ENCODE measurements around the gene CAMK2D. TPM values are rescaled to one million over a fixed set of nuclear protein-coding genes. Genes with fewer than 3 reads are reported as not detected.
"Not testable (repeated sequence)": the region's sequence is repeated elsewhere in the genome, so short reads cannot be mapped to it uniquely, and the experiment has no call there.

Gene CAMK2D
- 22.2 and 23.3 TPM in 2 replicates for total RNA-seq (2014; rRNA removed; shearing (Covaris generic))

- DNase-seq (ENCODE audit: low read depth), result peak; percentile 82
Observed at GRCh38 chr4:113761620-113762185, at the start of gene CAMK2D. Gene CAMK2D, minus strand, starts transcription at chr4:113761738. Its CDS starts 670 bp downstream, at chr4:113761068.

- DNase-seq (ENCODE audit: low read depth), result peak; percentile 15
Observed at GRCh38 chr4:113810906-113811305, 49.4 kb upstream of the CAMK2D start.

GRCh38 chr4:113809311-113809710, 47.8 kb upstream of the CAMK2D start:
- peak; percentile 62 for DNase-seq (ENCODE audit: low read depth)

- no peak for DNase-seq (ENCODE audit: low read depth)
Observed at GRCh38 chr4:113806850-113807249, 45.3 kb upstream of the CAMK2D start.

GRCh38 chr4:113801882-113802281, 40.3 kb upstream of the CAMK2D start:
- no peak for DNase-seq (ENCODE audit: low read depth)

GRCh38 chr4:113796381-113796780, 34.8 kb upstream of the CAMK2D start:
- DNase-seq (ENCODE audit: low read depth), result not testable (repeated sequence)

GRCh38 chr4:113790478-113790877, 28.9 kb upstream of the CAMK2D start:
- no peak for DNase-seq (ENCODE audit: low read depth)

GRCh38 chr4:113788888-113789287, 27.4 kb upstream of the CAMK2D start:
- no peak for DNase-seq (ENCODE audit: low read depth)

GRCh38 chr4:113785781-113786180, 24.2 kb upstream of the CAMK2D start:
- no peak for DNase-seq (ENCODE audit: low read depth)

GRCh38 chr4:113784497-113785250, 23.1 kb upstream of the CAMK2D start:
- DNase-seq (ENCODE audit: low read depth), result peak; percentile 94

GRCh38 chr4:113783701-113784100, 22.2 kb upstream of the CAMK2D start:
- no peak for DNase-seq (ENCODE audit: low read depth)

GRCh38 chr4:113783289-113783688, 21.8 kb upstream of the CAMK2D start:
- DNase-seq (ENCODE audit: low read depth), result no peak

- DNase-seq (ENCODE audit: low read depth), result peak; percentile 28
Observed at GRCh38 chr4:113781439-113782040, 20.0 kb upstream of the CAMK2D start.

- DNase-seq (ENCODE audit: low read depth), result no peak
Observed at GRCh38 chr4:113776679-113777078, 15.1 kb upstream of the CAMK2D start.

- DNase-seq (ENCODE audit: low read depth), result no peak
Observed at GRCh38 chr4:113776016-113776415, 14.5 kb upstream of the CAMK2D start.

GRCh38 chr4:113773756-113774155, 12.2 kb upstream of the CAMK2D start:
- DNase-seq (ENCODE audit: low read depth), result no peak

GRCh38 chr4:113773014-113773413, 11.5 kb upstream of the CAMK2D start:
- no peak for DNase-seq (ENCODE audit: low read depth)

GRCh38 chr4:113772319-113772718, 10.8 kb upstream of the CAMK2D start:
- no peak for DNase-seq (ENCODE audit: low read depth)

GRCh38 chr4:113769744-113770143, 8.2 kb upstream of the CAMK2D start:
- no peak for DNase-seq (ENCODE audit: low read depth)

- no peak for DNase-seq (ENCODE audit: low read depth)
Observed at GRCh38 chr4:113768952-113769351, 7.4 kb upstream of the CAMK2D start.

- DNase-seq (ENCODE audit: low read depth), result no peak
Observed at GRCh38 chr4:113766882-113767281, 5.3 kb upstream of the CAMK2D start.

GRCh38 chr4:113764720-113765264, 3.3 kb upstream of the CAMK2D start:
- no peak for DNase-seq (ENCODE audit: low read depth)

GRCh38 chr4:113763923-113764322, 2.4 kb upstream of the CAMK2D start:
- DNase-seq (ENCODE audit: low read depth), result not testable (repeated sequence)

All from RPMI7951 (cell line).